ENCODE measurements around the gene COL6A2.
A peak's percentile ranks its signal among the peaks of the same experiment; 100 is the strongest.

The COL6A2 gene

DNA sequence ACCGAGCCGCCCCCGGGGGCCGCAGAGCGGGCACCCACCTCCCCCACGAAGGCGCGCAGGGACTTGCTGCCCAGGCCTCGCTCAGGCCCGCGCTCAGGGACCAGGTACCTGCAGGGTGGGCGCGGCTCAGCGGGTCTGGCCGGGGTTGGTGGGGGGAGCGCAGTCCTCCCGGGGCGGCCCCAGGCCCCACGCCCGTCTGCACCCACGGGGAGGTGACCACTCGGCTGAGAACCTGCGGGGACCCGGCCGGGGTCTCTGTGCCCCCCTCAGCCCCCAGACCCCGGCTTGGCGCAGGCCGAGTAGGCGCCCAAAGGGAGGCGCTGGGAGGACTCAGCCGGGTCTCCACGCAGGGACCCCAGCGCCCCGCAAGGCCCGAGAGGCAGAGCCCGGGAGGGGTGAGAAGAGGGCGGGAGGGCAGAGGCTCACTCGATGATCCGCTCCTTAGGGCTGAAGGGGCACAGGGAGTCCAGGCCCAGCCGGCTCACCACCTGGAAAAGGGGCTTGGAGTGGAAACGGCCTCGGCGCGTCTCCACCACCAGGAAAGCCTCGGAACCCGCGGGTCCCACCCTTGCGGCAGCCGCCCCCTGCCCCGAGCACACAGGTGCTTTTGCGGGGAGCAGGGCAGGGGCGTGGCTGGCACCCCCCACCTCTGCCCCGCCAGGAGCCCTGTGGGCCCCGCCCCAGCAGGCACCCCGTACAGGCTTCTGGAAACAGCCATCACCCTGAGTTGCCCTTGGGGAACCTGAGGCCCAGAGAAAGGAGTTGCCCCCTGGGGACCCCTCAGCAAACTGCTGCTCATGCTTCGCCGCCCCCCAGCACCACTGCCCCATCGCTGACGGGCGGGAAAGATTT is 48.2 kb downstream of the COL6A2 start:
- no peak for DNase-seq

DNA sequence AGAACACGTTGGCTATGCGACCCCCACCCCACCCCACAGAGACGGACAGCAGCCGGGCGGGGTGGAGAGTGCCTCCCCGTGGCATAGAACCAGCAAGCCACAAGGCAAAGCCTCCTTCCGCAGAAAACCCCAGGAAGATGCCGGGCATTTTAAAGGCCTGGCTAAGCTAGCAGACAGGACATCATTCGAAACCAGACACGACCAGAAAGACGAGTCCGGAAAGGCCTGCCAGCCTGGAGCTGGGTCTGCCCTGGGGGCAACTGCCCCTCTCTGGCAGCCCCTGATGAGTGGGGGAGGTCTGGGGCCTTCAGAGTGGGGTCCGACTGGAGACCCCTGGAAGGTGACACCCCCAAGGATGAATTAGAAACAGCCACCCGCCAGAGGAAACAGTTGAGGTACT is 48.9 kb downstream of the COL6A2 start:
- DNase-seq = no peak

DNA sequence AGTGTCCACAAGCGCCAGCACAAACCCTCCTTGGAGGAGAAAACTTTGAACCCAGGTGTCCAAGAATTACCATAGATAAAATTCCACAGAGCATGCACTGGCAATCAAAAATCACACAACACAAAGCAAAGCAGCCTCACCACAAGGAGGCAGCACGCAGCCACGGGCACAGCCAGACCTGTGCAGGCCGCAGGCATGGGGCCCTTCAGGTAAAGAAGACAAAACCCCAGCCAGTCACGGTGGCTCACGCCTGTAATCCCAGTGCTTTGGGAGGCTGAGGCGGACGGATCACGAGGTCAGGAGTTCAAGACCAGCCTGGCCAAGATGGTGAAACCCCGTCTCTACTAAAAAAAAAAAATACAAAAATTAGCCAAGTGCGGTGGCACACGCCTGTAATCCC is 49.5 kb downstream of the COL6A2 start:
- DNase-seq = peak in 1 of 2 experiments; percentile 48

DNA sequence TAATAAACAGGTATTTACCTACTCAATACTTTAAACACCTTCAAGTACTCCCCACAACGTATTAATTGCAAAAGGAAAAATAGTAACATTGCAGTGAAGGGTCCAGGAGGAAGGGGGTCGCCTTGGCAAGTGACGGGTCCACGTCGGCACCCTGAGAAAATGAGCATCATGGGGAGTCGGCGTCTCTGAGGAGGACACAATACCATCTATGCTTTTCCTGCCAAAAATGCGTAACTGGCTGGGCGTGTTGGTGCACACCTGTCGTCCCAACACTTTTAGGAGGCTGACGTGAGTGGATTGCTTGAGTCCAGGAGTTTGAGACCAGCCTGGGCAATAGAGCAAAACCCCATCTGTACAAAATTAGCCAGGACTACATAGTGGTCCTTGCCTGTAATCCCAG is 50.2 kb downstream of the COL6A2 start:
- no peak for DNase-seq

DNA sequence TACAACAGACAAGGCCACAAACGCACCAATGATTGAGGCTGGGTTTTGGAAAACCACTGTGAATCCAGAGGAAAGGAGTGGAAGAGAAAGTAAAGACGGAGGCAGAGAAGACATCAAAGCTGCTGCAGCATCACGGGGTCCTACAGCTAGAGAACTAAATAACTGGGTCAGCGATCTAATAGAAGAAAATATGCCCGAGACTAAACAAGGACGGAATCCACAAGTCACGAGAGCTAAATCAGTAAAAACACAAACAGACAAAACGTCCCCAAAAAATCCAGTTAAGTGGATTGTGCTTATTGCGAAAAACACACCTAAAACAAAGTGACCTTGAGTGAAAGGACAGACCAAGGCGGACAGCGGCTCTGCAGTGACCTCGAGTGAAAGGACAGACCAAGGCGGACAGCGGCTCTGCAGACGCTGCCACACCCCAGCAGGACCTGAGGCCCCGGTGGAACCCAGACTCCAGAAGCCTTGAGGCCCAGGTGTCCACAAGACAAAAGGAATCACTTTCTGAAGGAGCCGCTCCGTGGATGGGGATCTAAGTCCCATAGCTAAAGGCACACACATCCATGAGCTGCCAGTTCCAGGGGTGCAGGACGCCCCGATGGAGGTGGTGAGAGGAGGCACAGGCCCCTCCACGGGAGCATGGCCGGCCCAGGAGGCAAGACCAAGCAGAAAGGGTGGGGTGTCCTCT is 51.4 kb downstream of the COL6A2 start:
- DNase-seq = no peak

DNA sequence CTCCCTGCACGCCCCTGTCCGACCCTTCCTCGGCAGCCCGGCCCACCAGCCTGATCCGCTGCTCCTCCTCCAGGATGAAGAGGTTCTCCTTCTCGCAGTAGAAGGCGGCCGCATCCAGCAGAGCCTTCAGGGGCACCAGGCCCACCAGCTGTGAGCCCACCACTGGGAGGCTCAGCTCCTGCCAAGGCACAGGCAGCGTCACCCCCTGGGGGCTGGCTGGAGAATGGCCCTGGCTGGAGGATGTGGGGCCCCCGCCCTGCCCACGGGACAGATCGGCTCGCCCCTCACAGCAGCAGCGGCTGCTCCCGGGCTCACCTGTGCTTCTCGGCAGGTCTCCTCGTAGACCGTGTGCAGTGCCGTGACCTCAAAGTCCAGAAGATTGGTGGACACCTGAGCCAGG is 52.2 kb downstream of the COL6A2 start:
- no peak for DNase-seq

DNA sequence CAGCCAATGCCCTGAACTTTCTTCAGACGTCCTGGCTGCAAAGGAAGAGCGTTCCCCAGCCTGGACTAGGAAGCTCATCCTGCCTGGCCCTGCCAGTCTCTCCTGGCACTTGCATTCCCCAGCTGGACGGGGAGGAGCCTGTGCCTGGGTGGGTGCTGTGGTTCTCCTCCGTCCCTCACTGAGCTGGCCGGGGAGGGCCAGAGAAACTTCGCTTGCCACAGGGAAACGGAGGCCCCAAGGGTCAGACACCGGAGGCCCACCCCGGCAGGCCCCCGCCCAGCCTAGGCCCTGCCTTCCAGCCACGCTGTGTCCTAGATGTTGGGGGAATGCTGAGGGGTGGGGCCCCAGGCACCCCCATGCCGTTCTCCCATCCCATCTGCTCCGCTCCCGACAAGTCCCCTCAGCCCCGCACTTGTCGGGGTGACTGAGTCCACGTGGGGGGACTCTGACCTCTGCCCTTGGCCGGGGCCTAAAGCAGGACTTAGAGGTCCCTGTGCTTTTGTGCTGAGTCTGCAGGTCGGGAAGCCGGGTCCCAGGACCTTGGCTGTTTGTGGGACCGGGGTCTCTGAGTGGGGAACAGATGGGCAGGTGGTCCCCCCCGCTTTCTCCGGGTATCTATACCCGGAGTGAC is 52.7 kb downstream of the COL6A2 start:
- peak in 1 of 2 experiments; percentile 18 for DNase-seq

DNA sequence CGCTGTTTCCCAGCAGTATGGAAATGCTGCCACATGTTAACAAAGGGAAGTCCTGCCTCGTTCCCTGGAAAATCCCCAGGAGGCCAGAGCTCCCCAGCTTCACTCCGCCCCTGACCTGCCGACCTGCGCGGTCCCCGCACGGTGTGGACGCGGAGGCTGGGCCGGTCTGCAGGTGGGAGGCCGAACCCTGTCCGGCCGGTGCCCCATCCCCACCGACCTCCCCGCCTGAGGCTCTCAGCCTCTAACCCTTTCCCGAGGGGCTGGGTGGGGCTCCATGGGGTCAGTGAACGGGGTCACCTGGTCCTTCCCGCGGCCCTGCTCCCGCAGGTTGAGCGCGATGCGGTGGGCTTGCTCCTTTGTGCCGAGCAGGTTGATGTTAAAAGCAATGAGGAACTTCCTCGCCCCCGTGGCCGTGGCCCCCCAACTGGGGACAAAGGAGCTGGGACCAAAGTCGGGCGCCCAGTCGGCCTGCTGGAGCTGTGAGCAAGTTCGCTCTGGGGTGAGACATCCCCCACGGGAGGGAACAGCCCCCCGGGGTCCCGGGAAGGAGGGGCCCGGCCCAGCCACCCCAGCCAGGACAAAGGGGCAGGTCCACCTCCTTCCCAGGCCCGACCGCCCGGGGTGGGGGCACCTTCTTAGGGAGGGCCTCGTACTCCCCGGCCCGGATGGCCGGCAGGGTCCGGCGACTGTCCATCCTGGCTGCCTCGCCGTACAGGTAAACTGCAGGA is 53.5 kb downstream of the COL6A2 start:
- DNase-seq = no peak

DNA sequence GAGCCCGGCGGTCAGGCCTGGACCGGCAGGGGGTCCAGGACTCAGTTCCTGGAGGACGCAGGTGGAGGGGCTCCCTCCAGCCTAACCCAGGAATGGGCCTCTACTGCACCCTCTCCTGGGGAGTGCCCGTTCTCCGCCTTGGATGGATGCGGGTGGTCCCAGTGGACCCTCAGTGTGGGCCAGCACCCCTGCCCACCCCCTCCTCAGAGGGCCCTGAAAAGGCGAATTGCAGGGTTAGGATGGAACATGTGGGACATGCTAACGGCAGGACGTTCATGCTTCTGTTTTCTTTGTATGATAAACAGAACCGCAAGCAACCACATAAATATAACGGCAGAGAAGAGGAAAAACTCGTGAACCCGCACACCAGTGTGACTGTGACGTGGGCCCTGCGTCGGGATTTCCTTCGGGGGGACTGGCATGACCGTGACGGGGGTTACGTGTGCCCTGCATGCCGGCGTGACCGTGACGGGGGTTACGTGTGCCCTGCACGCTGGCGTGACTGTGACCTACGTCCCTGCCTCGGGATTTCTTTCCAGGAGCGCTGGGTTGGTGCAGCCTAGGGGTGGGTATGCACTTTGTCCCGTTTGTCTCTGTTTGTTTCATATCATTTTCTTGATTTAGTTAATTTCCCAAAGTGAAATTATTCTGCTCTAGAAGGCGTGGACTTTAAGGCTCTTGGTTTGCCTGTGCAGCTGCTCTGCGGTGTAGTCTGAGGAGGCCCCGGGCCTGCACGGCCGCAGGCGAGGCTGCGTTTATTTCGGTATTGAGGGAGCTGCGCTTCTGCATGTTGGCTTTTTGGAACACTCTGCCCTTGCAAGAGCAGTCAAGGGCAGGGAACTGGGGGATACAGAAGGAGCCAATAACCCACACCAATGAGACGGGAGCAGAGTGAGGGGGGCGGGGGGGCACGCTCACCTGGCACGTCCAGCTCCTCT is 54.3 kb downstream of the COL6A2 start:
- DNase-seq = no peak

DNA sequence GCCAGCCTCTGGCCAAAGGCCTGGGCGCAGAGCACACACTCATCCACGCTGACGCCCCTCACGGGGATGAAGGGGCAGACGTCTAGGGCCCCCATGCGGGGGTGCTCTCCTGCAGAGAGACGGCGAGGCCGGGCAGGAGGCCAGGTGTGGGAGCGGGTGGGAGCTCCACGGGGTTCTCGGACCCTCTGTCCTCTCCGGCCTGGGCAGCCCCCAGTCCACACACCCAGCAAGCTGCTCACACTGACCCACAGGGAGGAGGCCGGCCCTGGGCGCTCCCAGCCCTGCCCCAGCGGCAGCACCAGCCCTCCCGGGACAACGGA is 55.0 kb downstream of the COL6A2 start:
- DNase-seq = no peak

DNA sequence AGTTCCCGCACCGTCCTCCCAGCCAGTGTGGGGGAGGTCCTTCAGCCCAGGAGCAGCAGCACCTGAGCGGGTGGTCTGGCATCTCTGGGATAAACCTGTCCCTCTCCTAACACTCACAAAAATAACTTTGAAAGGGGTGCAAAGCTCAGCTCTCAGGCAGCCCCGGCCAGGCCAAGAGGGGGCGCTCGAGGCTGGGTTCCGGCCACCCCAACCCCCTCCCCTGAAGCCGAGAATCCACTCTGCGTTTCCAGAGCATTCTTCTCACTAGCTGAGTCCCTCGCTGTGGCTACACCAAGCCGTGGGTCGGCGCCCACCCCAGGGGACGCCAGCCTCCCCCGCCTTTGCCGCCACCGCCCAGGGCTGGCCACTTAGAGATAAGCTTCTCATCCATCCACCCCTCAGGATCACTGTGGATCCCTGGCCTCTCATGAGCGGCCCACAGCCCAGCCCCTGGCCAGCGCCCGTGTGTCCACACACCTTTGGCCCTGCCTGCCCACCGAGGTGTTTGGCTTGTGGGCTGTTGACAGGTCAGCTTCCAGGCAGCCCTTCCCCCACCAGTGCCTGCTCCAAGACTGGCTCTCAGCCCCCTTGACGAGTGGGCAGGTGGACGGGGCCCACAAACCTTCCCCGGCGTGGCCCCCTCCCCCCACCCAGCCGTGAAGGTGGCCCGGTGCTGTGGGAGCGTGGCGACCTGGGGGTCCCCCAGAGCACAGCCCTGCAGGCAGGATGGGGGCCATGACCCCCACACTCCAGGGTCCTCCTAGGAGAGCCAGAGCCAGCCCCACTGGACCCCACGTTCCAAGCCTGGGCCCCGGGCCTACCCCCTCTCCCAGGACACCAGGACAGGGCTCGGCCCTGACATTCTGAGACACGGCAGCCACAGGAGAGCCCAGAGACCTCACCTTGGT is 55.6 kb downstream of the COL6A2 start:
- DNase-seq = no peak

DNA sequence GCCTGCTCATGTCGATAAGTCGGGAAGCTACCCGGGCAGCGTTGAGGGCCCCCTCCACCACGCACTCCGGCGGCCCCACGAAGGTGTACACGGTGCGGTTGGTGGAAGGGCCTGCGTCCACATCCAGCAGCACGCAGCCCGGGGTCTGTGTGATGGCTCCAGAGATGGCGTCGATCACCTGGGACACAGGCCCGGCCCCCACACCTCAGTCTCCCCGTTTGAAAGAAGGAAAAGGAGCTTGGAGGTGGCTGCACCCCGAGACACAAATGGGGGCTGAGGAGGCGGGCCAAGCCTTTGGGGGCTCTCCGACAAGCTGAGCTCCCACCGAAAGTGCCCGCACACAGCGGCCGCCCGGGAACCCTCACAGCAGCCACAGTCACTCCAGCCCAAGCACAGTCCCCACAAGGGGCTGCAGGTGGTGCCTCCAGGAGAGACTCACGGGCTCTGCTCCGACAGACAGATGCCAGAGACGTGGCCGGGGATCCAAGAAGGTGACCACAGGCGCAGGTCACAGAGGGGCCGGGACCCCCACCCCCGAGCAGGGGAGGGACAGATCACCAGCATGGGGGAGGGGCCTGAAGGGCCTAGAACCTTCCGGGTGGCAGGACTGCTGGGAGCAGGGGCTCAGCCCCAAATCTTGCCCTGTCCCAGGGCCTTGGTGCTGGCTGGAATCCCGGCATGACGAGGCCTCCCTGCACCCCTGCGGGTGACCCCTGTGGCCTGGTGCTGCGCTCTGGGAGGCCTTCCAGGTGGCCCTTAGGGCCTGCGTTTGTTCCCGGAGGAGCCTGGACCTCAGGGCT is 56.4 kb downstream of the COL6A2 start:
- DNase-seq = no peak

DNA sequence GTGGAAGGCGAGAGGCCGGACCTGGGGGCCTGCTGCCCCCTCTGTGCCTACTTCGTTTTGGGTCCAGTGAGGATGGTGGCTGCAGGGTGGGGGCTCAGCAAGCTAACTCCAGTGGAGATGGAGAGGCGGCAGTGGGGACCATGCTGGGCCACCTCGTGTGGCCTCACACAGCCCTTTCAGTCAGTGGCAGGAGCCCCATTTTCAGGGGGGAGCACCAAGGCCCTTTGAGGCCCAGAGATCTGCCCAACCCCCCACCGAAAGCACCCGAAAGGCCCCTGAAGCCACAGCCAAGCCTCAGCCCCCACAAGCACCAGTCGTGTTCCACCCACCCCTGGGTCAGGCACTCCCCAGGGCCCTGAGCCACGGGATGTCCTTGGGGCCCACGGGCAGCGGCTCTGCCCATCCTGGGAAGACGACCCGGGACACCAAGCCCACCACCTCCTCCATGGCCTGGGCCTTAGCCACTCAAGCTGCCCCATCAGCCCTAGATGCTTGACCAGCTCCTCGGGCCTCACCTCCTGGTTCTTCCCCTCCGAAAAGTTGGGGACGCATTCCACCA is 57.1 kb downstream of the COL6A2 start:
- DNase-seq = no peak

DNA sequence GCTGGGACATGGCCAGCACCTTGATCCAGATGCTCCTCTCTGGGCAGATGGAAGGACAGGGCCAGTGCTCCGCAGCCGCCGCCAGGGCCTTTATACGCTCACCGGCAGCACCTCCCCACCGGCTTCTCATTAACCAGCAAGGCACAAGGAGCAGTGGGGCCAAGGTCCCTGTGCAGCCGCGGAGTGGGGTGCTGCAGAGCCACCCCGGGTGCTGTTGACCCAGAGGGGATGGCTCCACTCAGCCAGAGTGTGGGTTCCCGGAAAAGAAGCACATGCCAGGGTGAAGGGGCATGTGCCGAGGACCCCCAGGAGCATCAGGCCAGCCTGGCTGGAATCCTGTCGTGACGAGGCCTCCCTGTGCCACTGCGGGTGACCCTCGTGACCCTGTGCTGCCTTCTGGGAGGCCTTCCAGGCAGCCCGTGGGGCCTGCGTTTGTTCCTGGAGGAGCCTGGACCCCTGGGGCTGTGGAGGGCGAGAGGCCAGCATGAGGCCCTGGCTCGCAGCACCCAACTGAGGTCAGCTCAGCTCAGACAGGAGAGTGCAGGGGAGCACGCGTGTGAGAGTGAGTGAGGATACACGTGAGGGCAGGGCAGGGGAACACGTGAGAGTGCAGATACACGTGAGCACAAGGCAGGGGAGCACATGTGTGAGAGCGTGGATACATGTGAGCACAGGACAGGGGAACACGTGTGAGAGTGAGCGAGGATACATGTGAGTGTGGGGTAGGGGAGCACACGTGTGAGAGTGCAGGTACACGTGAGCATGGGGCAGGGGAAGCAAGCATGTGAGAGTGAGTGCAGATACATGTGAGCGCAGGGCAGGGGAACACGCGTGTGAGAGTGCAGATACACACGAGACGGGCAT is 57.8 kb downstream of the COL6A2 start, which contains the start of gene FTCD:
TSS of gene FTCD (minus strand) at position 66 of the 864 bp plus-strand sequence. CDS start at position 10, 56 bp downstream.
- no peak for DNase-seq

DNA sequence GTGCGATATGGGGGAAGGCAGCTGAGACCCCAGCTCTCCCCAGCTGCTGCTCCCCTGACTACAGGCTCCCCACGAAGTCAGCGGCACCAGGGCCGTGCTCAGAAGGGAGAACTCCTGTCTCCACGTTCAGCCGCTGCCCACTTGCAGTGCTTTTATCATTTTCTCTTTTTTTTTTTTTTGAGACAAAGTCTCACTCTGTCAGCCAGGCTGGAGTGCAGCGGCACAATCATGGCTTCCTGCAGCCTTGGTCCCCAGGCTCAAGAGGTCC is 58.4 kb downstream of the COL6A2 start:
- no peak for DNase-seq

DNA sequence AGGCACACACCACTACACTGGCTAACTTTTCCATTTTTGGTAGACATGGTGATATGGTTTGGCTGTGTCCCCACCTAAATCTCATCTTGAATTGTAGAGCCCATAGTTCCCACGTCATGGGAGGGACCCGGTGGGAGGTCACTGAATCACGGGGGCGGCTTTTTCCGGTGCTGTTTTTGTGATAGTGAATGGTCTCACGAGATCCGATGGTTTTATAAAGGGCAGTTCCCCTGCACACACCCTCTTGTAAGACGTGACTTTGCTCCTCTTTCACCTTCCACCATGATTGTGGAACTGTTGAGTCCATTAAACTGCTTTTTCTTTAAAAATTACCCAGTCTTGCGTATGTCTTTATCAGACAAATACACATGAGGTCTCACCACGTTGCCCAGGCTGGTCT is 58.8 kb downstream of the COL6A2 start:
- no peak for DNase-seq

DNA sequence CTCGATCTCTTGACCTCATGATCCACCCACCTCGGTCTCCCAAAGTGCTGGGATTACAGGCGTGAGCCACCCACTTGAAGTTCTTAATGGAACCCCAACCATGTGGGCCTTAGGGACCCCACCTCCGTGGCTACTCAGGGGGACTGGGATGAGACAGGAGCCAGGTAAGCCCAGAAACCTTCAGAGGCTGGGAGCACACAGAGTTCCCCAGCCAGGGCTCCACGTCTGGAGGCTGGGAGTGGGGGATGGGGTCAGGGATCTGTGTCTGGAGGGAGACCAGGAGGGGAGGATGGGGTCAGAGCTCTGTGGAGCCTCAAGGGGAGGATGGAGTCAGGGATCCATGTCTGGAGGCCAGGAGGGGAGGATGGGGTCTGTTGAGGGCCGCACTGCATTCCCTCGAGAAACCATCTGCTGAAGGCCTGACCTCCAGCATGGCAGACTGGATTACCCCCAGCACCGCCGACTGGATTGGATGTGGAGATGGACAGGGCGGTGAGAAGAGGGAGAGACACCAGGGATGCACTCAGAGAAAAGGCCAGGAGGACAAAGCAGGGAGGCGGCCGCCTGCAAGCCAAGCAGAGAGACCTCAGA is 59.6 kb downstream of the COL6A2 start:
- DNase-seq = no peak

DNA sequence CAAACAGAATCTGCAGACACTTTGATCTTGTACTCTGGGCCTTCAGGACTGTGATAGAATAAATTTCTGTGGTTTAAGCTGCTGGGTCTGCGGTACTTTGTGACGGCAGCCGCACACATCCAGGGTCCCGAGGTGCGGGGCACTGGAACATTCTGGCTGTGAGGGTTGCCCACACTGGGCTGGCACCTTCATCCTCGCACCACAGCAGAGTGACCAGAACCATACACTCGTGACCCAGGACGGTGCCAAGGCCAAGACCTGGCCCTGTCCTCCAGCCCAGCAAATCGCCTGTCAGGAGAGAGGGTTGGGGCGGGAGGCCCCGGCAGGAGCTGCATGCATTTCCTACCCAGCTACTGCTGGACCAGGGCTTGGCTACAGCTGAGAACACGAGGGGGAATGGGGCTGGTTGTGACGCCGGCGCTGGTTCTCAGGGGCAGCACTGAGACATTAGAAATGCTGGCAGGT is 60.1 kb downstream of the COL6A2 start:
- no peak for DNase-seq

Measured in NCI-H446 (cell line).